ENCODE results near the gene PRSS2.

DNA sequence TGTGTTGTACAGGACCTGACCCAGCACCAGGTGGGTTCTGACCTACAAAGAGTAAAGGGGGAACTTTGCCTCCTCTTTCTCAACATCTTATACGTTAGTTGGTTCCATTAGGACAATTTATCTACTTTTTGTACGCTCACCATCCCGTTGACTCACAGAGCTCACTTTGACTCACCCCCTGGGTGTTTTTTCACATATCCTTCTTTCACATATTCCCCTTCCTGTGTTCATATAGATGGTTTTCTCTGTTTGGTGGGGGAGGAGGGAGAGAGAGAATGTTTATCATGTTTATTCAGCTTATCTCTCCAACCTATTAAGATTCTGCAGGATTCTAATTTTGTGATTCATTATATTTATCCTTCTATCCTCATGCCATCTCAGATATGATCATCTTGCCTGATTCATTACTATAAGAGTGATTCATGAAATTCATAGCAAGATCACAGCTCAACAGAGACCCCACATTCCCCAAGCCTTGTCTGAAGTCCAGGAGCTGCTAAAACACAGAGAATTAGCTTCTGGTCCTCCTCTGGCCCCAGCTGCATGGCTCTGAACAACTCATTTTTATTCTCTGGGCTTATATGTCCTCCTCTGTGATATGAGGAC is 37.2 kb downstream of the PRSS2 start:
- TF ChIP-seq, protein P1, sequence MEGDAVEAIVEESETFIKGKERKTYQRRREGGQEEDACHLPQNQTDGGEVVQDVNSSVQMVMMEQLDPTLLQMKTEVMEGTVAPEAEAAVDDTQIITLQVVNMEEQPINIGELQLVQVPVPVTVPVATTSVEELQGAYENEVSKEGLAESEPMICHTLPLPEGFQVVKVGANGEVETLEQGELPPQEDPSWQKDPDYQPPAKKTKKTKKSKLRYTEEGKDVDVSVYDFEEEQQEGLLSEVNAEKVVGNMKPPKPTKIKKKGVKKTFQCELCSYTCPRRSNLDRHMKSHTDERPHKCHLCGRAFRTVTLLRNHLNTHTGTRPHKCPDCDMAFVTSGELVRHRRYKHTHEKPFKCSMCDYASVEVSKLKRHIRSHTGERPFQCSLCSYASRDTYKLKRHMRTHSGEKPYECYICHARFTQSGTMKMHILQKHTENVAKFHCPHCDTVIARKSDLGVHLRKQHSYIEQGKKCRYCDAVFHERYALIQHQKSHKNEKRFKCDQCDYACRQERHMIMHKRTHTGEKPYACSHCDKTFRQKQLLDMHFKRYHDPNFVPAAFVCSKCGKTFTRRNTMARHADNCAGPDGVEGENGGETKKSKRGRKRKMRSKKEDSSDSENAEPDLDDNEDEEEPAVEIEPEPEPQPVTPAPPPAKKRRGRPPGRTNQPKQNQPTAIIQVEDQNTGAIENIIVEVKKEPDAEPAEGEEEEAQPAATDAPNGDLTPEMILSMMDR (IDR thresholded peaks at IDR 0.05; ENCODE audit: low read depth, low read length, poor library complexity, severe bottlenecking) = no peak
- TF ChIP-seq EZH2phosphoT487 (IDR thresholded peaks at IDR 0.05; ENCODE audit: borderline replicate concordance, low read length) = no peak
